Measurements from ENCODE around the gene GAL3ST1. TPM values are rescaled to one million over a fixed set of nuclear protein-coding genes. Genes with fewer than 3 reads are reported as not detected.

GAL3ST1 gene
- total and polyA plus RNA-seq, 2 experiments from 2014 or later = 11.4 to 17.1 TPM

DNA sequence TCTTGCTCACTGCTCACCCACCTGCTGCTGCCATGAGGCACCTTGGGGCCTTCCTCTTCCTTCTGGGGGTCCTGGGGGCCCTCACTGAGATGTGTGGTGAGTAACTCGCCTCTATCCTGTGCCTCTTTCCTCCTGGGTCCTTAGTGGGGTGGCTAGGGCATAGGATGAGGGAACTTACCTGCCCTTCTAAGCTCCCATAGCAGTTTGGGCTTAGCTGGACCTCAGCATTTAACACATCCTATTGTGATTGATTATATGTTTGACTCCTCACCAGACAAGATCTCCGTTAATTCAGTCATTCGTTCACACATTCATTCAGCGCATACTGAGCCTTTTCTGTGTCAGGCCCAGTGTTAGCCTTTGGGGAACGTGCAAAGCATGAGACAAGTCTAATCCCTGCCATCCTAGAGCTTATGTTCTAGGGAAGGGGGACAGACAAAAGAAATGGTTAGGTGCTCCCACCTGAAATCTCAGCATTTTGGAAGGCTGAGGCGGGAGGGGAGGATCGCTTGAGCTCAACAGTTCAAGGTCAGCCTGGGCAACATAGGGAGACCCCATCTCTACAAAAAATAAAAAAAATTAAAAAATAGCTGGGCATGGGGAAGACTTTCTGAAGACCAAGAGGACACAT, 33.0 kb upstream of the GAL3ST1 start:
- TF ChIP-seq EZH2phosphoT487 (IDR thresholded peaks at IDR 0.05; ENCODE audit: low read depth, severe bottlenecking, unreplicated experiment) (no peak), EZH2 (IDR thresholded peaks at IDR 0.05; ENCODE audit: borderline replicate concordance) (no peak)
- TF ChIP-seq, protein P1, sequence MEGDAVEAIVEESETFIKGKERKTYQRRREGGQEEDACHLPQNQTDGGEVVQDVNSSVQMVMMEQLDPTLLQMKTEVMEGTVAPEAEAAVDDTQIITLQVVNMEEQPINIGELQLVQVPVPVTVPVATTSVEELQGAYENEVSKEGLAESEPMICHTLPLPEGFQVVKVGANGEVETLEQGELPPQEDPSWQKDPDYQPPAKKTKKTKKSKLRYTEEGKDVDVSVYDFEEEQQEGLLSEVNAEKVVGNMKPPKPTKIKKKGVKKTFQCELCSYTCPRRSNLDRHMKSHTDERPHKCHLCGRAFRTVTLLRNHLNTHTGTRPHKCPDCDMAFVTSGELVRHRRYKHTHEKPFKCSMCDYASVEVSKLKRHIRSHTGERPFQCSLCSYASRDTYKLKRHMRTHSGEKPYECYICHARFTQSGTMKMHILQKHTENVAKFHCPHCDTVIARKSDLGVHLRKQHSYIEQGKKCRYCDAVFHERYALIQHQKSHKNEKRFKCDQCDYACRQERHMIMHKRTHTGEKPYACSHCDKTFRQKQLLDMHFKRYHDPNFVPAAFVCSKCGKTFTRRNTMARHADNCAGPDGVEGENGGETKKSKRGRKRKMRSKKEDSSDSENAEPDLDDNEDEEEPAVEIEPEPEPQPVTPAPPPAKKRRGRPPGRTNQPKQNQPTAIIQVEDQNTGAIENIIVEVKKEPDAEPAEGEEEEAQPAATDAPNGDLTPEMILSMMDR (IDR thresholded peaks at IDR 0.05; ENCODE audit: poor library complexity) = no peak
- H3K36me3 ChIP-seq (replicated peaks; ENCODE audit: insufficient read depth, low read depth) = no peaks in the 10 kb centered on the region
- no peaks in the 10 kb centered on the region for H3K9me3 ChIP-seq (ENCODE audit: low read depth)
- no peak for DNase-seq (ENCODE audit: low spot score)
- H3K9me2 ChIP-seq (replicated peaks; ENCODE audit: insufficient read depth) = no peaks in the 10 kb centered on the region
- peak overlapping the region; percentile 99 for H2AFZ ChIP-seq
- H4K20me1 ChIP-seq (ENCODE audit: insufficient read depth, poor library complexity, severe bottlenecking) = no peaks in the 10 kb centered on the region
- no peaks in the 10 kb centered on the region for H3K27me3 ChIP-seq
- H3K4me2 ChIP-seq = peak overlapping the region; percentile 97
- H3K4me3 ChIP-seq = peak overlapping the region; percentile 57
- peak overlapping the region; percentile 97 for H3K27ac ChIP-seq
- H3K4me1 ChIP-seq (ENCODE audit: insufficient read depth) = peaks cover 39% of the 10 kb centered on the region
- H3K79me2 ChIP-seq = peaks cover 3% of the 10 kb centered on the region
- 73% methylated on average over 7 of the region's 7 CpGs for WGBS (ENCODE audit: low lambda C conversion rate, missing lambda C conversion rate)

DNA sequence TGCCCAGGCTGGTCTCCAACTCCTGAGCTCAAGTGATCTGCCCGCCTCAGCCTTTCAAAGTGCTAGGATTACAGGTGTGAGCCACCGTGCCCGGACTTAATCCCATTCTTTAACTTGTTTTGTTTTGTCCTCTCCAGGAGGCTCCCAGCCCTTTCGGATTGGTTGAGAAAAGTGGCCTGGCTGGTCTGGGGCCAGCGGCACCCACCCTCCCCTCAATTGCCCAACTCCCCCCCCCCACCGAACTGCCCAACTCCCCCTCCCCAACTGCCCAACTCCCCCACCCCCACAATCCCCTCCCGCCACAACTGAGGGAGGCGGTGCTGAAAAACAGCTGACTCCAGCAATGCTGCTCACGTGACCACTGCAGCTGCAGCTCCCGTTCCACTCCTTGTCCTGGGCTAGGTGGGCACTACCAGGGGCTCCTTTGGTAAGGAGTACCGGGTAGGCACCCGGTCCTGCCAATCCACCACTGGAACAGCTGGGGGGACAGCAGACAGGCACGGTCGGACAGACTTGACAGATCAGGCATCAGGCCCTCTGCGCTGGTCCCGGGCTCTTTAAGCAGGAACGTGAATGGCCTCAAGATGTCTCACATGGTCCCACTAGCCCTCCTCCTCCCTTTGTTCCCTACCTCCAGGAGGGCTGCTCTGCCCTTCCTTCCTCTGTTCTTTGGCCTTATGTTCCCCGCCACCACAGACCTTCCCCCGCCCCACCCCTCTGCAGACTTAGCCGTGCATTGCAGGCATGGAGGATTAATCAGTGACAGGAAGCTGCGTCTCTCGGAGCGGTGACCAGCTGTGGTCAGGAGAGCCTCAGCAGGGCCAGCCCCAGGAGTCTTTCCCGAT, 32.2 kb upstream of the GAL3ST1 start, which contains the start of gene TCN2:
TCN2 (plus strand) TSS at position 720 of the 845 bp plus-strand sequence. CDS start 158 bp downstream, outside the sequence.
- peaks cover 39% of the 10 kb centered on the region for H3K4me1 ChIP-seq (ENCODE audit: insufficient read depth)
- WGBS (ENCODE audit: low lambda C conversion rate, missing lambda C conversion rate) = 6% methylated on average over 20 of the region's 24 CpGs
- H4K20me1 ChIP-seq (ENCODE audit: insufficient read depth, poor library complexity, severe bottlenecking) = no peaks in the 10 kb centered on the region
- no peaks in the 10 kb centered on the region for H3K27me3 ChIP-seq
- peak within 1 kb of the TSS; percentile 97 for H3K27ac ChIP-seq
- H2AFZ ChIP-seq = peak within 1 kb of the TSS; percentile 99
- H3K9me3 ChIP-seq (ENCODE audit: low read depth) = no peaks in the 10 kb centered on the region
- no peaks in the 10 kb centered on the region for H3K36me3 ChIP-seq (replicated peaks; ENCODE audit: insufficient read depth, low read depth)
- H3K4me2 ChIP-seq = peak within 1 kb of the TSS; percentile 97
- TF ChIP-seq, protein P1 (IDR thresholded peaks at IDR 0.05; ENCODE audit: poor library complexity) = peak; percentile 2
- no peak for TF ChIP-seq EZH2phosphoT487 (IDR thresholded peaks at IDR 0.05; ENCODE audit: low read depth, severe bottlenecking, unreplicated experiment)
- H3K79me2 ChIP-seq = peaks cover 3% of the 10 kb centered on the region
- H3K4me3 ChIP-seq = peak within 1 kb of the TSS; percentile 57
- peak; percentile 88 for DNase-seq (ENCODE audit: low spot score)
- H3K9me2 ChIP-seq (replicated peaks; ENCODE audit: insufficient read depth) = no peaks in the 10 kb centered on the region

DNA sequence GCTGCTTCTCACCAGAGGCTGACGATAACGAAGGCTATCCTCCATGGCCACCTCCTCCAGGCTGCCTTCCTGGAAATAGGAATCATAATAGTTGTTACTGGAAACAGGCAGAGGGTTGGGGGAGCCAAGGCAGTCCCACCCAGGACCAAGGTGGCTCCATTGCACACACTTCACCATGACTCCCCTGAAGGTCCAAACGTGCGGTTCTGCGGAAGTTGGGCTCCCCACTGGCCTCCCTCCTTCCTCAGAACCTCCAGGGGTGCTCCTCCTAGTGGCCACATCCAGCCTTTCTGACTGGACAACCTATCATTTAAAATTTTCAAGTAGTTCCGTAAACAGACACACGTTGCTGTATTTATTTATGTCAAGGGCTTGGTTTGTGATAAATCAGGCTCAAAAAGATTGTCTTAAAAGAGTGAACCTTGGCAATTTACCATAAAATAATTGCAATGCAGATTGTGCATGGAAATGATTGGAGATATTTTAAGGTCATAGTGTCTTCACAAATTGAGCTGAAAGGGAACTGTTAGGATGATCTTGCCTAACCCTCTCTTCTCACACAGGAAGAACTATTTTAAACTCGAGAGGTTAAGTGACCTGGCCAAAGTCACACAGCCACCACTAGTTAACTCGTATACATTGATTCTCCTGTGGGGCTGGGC, 31.1 kb upstream of the GAL3ST1 start:
- H3K4me1 ChIP-seq (ENCODE audit: insufficient read depth) = peaks cover 39% of the 10 kb centered on the region
- no peaks in the 10 kb centered on the region for H3K36me3 ChIP-seq (replicated peaks; ENCODE audit: insufficient read depth, low read depth)
- no peaks in the 10 kb centered on the region for H3K9me2 ChIP-seq (replicated peaks; ENCODE audit: insufficient read depth)
- H3K27me3 ChIP-seq = no peaks in the 10 kb centered on the region
- peak overlapping the region; percentile 97 for H3K4me2 ChIP-seq
- H2AFZ ChIP-seq = peak overlapping the region; percentile 99
- 43% methylated on average over 9 of the region's 9 CpGs for WGBS (ENCODE audit: low lambda C conversion rate, missing lambda C conversion rate)
- H3K4me3 ChIP-seq = no peak overlapping the region
- peak; percentile 65 for DNase-seq (ENCODE audit: low spot score)
- no peak for TF ChIP-seq EZH2phosphoT487 (IDR thresholded peaks at IDR 0.05; ENCODE audit: low read depth, severe bottlenecking, unreplicated experiment)
- no peak for TF ChIP-seq EZH2 (IDR thresholded peaks at IDR 0.05; ENCODE audit: borderline replicate concordance)
- TF ChIP-seq, protein P1 (IDR thresholded peaks at IDR 0.05; ENCODE audit: poor library complexity) = peak; percentile 67
- no peaks in the 10 kb centered on the region for H3K9me3 ChIP-seq (ENCODE audit: low read depth)
- H3K27ac ChIP-seq = peak overlapping the region; percentile 97
- H4K20me1 ChIP-seq (ENCODE audit: insufficient read depth, poor library complexity, severe bottlenecking) = no peaks in the 10 kb centered on the region
- peaks cover 3% of the 10 kb centered on the region for H3K79me2 ChIP-seq
